SH-SY5Y (cell line): ENCODE measurements around the gene P2RY8.

Experiments
- GATA2 ChIP-seq: IDR thresholded peaks from 2 replicates; pipeline ENCODE4 v1.6.1; 2011; ENCODE audit warnings: mild to moderate bottlenecking, low read depth, low read length
- GATA3 ChIP-seq: IDR thresholded peaks from 2 replicates; pipeline ENCODE4 v1.6.1; 2011; ENCODE audit warnings: low read depth, mild to moderate bottlenecking, low read length, moderate library complexity

P2RY8 gene

GRCh38 chrX:1502853-1503252, 34.1 kb downstream of the P2RY8 start:
- TF ChIP-seq GATA3 (no peak), GATA2 (no peak)

- TF ChIP-seq GATA2 (no peak), GATA3 (no peak)
These were observed 34.7 kb downstream of the P2RY8 start for GRCh38 chrX:1502241-1502640.

GRCh38 chrX:1500701-1501624, 36.0 kb downstream of the P2RY8 start:
- no peak for TF ChIP-seq GATA3

GRCh38 chrX:1496076-1496475, 40.9 kb downstream of the P2RY8 start:
- no peak for TF ChIP-seq GATA3
- no peak for TF ChIP-seq GATA2

GRCh38 chrX:1493877-1494510, 43.0 kb downstream of the P2RY8 start:
- no peak for TF ChIP-seq GATA2
- TF ChIP-seq GATA3 = no peak

GRCh38 chrX:1493412-1493811, 43.6 kb downstream of the P2RY8 start:
- TF ChIP-seq GATA2 = peak; percentile 34; the same call in 1 of the 2 replicates
- no peak for TF ChIP-seq GATA3

- TF ChIP-seq GATA2 = no peak
- TF ChIP-seq GATA3 = no peak
These were observed 44.5 kb downstream of the P2RY8 start for GRCh38 chrX:1492421-1493012.

- no peak for TF ChIP-seq GATA2
- no peak for TF ChIP-seq GATA3
These were observed 45.1 kb downstream of the P2RY8 start for GRCh38 chrX:1491851-1492349.

GRCh38 chrX:1488745-1489144, 48.2 kb downstream of the P2RY8 start:
- no peak for TF ChIP-seq GATA3
- TF ChIP-seq GATA2 = no peak

GRCh38 chrX:1488141-1488540, 48.8 kb downstream of the P2RY8 start:
- no peak for TF ChIP-seq GATA2
- TF ChIP-seq GATA3 = no peak

GRCh38 chrX:1487401-1487800, 49.6 kb downstream of the P2RY8 start:
- no peak for TF ChIP-seq GATA3

- no peak for TF ChIP-seq GATA2
- TF ChIP-seq GATA3 = no peak
These were observed 50.1 kb downstream of the P2RY8 start for GRCh38 chrX:1486749-1487361.

- no peak for TF ChIP-seq GATA2
These were observed 50.8 kb downstream of the P2RY8 start for GRCh38 chrX:1486177-1486576.

- no peak for TF ChIP-seq GATA3
- TF ChIP-seq GATA2 = no peak
These were observed 52.0 kb downstream of the P2RY8 start for GRCh38 chrX:1485033-1485432.

- TF ChIP-seq GATA3 = no peak
- TF ChIP-seq GATA2 = no peak
These were observed 52.4 kb downstream of the P2RY8 start for GRCh38 chrX:1484638-1485019.

- TF ChIP-seq GATA2 = no peak
- no peak for TF ChIP-seq GATA3
These were observed 52.9 kb downstream of the P2RY8 start for GRCh38 chrX:1483843-1484637.
